CD4-positive, CD25-positive, alpha-beta regulatory T cell (primary cell): ENCODE measurements around the gene RANBP9. TPM values are rescaled to one million over a fixed set of nuclear protein-coding genes. Genes with fewer than 3 reads are reported as not detected.

Source experiments
- ATAC-seq, 2 donors: fragments of 150-1000 bp; cut with Tn5 transposase; one replicate each; pipeline ENCODE4 v1.10.0; 2021; ENCODE audit warnings: low read depth in 2 of 2, moderate number of reproducible peaks in 2 of 2, moderate library complexity in 1 of 2
- DNase-seq, 3 donors: peaks; one replicate each; pipeline versions ENCODE4 v3.0.0 to v3.0.0-alpha.2; 2012 to 2022; ENCODE audit warnings: mixed read lengths in 1 of 3
- H3K27ac ChIP-seq: one replicate; pipeline ENCODE4 v1.7.0; 2013; ENCODE audit warnings: mild to moderate bottlenecking, low read length; ENCODE audit not compliant: insufficient read depth, poor library complexity, severe bottlenecking
- H3K27me3 ChIP-seq: one replicate; pipeline ENCODE4 v1.7.0; 2013; ENCODE audit warnings: low read length; ENCODE audit not compliant: control insufficient read depth, insufficient read depth
- H3K36me3 ChIP-seq: one replicate; pipeline ENCODE4 v1.7.0; 2013; ENCODE audit warnings: mild to moderate bottlenecking, low read length, moderate library complexity; ENCODE audit not compliant: control insufficient read depth, insufficient read depth
- H3K4me1 ChIP-seq: 2 replicates; pipeline ENCODE4 v1.7.0; 2013; ENCODE audit warnings: mild to moderate bottlenecking, low read length; ENCODE audit not compliant: insufficient read depth, control insufficient read depth, poor library complexity, severe bottlenecking
- H3K4me3 ChIP-seq: one replicate; pipeline ENCODE4 v1.7.0; 2013; ENCODE audit warnings: low read depth, mild to moderate bottlenecking, low read length, moderate library complexity
- H3K9me3 ChIP-seq, 2 experiments: 1 replicate in 1 of 2; 2 replicates in 1 of 2; pipeline ENCODE4 v1.7.0; 2013; ENCODE audit warnings: low read length in 2 of 2, mild to moderate bottlenecking in 1 of 2, moderate library complexity in 1 of 2; ENCODE audit not compliant: control insufficient read depth in 2 of 2
- H3K27ac Mint-ChIP-seq, 3 donors: one replicate each; pipeline ENCODE4 v1.8.0; 2020 to 2022; ENCODE audit warnings: mild to moderate bottlenecking in 3 of 3, mixed read lengths in 3 of 3, moderate library complexity in 2 of 3
- H3K27me3 Mint-ChIP-seq: one replicate; pipeline ENCODE4 v1.8.0; 2022; ENCODE audit warnings: mild to moderate bottlenecking, mixed read lengths
- H3K36me3 Mint-ChIP-seq: one replicate; pipeline ENCODE4 v1.8.0; 2020; ENCODE audit warnings: mixed read lengths
- H3K4me1 Mint-ChIP-seq, 4 donors: one replicate each; pipeline ENCODE4 v1.8.0; 2020 to 2022; ENCODE audit warnings: mixed read lengths in 4 of 4, mild to moderate bottlenecking in 1 of 4
- H3K4me3 Mint-ChIP-seq, 4 donors: one replicate each; pipeline ENCODE4 v1.8.0; 2020 to 2022; ENCODE audit warnings: mild to moderate bottlenecking in 4 of 4, mixed read lengths in 4 of 4, moderate library complexity in 3 of 4
- H3K9me3 Mint-ChIP-seq, 7 donors: one replicate each; pipeline ENCODE4 v1.8.0; 2020 to 2022; ENCODE audit warnings: mixed read lengths in 7 of 7, mild to moderate bottlenecking in 3 of 7, moderate library complexity in 2 of 7
- polyA plus RNA-seq, 4 donors: library from polyadenylated mRNA; unstranded; fragments of 300-500 nt; fragmentation: Illumina TruSeq; gene quantifications; one replicate each; pipeline ENCODE4 v1.2.3, GENCODE V29; 2021
- total RNA-seq: library from RNA; stranded (reverse); gene quantifications from one replicate; pipeline ENCODE4 v1.2.3, GENCODE V29; 2022

Gene RANBP9
- total and polyA plus RNA-seq, 5 donors from 2014 or later, result 5.6 to 85.5 (median 11.0) TPM

DNA sequence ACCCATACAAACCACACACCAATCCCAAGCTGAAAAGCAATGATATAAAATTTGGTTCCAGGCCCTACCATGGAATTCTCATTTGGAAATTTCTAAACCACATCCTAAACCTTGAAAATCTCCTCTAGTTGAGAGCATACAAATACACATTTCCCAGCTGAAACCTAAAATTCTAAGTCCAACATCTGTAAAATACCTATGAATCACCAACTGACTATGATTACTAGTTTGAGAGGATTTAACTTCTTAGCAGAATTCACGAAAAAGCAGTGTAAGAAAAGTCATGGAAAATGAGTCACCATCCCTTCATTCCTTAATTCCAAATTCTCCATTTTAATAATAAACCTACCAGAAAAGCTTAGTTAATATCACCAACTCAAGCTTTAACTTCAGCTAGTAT lies 15.4 kb downstream of the RANBP9 start:
- Histone ChIP-seq H3K27ac (peak overlapping the region; percentile 85), H3K9me3 (no peaks in the 10 kb centered on the region), H3K4me3 (peak overlapping the region; percentile 68), H3K36me3 (peaks cover 11% of the 10 kb centered on the region), H3K4me1 (peaks cover 77% of the 10 kb centered on the region), H3K27me3 (no peaks in the 10 kb centered on the region)
- DNase-seq (no peak), ATAC-seq (no peak)
- H3K4me1 Mint-ChIP-seq, result peaks cover 49 to 93% (median 71%) of the 10 kb centered on the region in 4 donors
- peaks cover 10% of the 10 kb centered on the region for H3K36me3 Mint-ChIP-seq
- peaks cover 6% of the 10 kb centered on the region for H3K27me3 Mint-ChIP-seq
- H3K4me3 Mint-ChIP-seq, result peak overlapping the region in 3 of 4 donors; percentile 12 to 92 (median 74)
- peaks cover 0 to 1% (median 0%) of the 10 kb centered on the region in 7 donors for H3K9me3 Mint-ChIP-seq
- peak overlapping the region; percentile 90 to 93 (median 92) for H3K27ac Mint-ChIP-seq

- Histone ChIP-seq H3K27me3 (no peaks in the 10 kb centered on the region), H3K27ac (peak overlapping the region; percentile 85), H3K4me1 (peaks cover 74% of the 10 kb centered on the region), H3K4me3 (peak overlapping the region; percentile 68), H3K36me3 (peaks cover 12% of the 10 kb centered on the region), H3K9me3 (no peaks in the 10 kb centered on the region)
- Mint-ChIP-seq H3K27me3 (peaks cover 6% of the 10 kb centered on the region), H3K4me3 (peak overlapping the region; percentile 68 to 84 (median 76)), H3K4me1 (peaks cover 43 to 91% (median 66%) of the 10 kb centered on the region in 4 donors), H3K36me3 (peaks cover 14% of the 10 kb centered on the region), H3K9me3 (peaks cover 0 to 1% (median 0%) of the 10 kb centered on the region in 7 donors), H3K27ac (peak overlapping the region; percentile 86 to 93 (median 90))
- peak in 1 of 2 donors; percentile 49 for ATAC-seq
- DNase-seq, result peak in 2 of 3 donors; percentile 49 to 54
These were observed 16.4 kb downstream of the RANBP9 start for GRCh38 chr6:13695252-13695651.

DNA sequence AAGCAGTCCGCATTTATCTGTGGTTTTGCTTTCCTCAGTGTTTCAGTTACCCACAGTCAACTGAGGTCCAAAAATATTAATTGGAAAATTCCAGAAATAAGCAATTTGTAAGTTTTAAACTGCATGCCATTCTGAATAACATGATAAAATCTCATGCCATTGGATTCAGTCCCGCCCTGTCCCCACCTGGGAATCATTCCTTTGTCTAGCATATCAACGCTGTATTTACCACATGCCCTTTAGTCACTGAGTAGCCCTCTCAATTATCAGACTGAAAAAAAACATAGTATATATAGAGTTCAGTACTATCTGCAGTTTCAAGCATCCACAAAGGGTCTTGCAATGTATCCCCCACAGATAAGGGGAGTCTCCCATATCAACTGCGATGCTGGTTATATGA lies 17.1 kb downstream of the RANBP9 start:
- H3K4me1 Mint-ChIP-seq, result peaks cover 47 to 91% (median 68%) of the 10 kb centered on the region in 4 donors
- H3K27me3 ChIP-seq, result no peaks in the 10 kb centered on the region
- H3K4me3 Mint-ChIP-seq, result peak overlapping the region in 3 of 4 donors; percentile 74 to 84 (median 79)
- H3K9me3 Mint-ChIP-seq, result peaks cover 0 to 3% (median 0%) of the 10 kb centered on the region in 7 donors
- H3K9me3 ChIP-seq, result no peaks in the 10 kb centered on the region
- H3K27ac Mint-ChIP-seq, result peak overlapping the region; percentile 84 to 93 (median 86)
- peak overlapping the region; percentile 68 for H3K4me3 ChIP-seq
- no peak for DNase-seq
- peaks cover 76% of the 10 kb centered on the region for H3K4me1 ChIP-seq
- no peak for ATAC-seq
- peaks cover 6% of the 10 kb centered on the region for H3K27me3 Mint-ChIP-seq
- peak overlapping the region; percentile 85 for H3K27ac ChIP-seq
- H3K36me3 Mint-ChIP-seq, result peaks cover 17% of the 10 kb centered on the region
- H3K36me3 ChIP-seq, result peaks cover 12% of the 10 kb centered on the region

DNA sequence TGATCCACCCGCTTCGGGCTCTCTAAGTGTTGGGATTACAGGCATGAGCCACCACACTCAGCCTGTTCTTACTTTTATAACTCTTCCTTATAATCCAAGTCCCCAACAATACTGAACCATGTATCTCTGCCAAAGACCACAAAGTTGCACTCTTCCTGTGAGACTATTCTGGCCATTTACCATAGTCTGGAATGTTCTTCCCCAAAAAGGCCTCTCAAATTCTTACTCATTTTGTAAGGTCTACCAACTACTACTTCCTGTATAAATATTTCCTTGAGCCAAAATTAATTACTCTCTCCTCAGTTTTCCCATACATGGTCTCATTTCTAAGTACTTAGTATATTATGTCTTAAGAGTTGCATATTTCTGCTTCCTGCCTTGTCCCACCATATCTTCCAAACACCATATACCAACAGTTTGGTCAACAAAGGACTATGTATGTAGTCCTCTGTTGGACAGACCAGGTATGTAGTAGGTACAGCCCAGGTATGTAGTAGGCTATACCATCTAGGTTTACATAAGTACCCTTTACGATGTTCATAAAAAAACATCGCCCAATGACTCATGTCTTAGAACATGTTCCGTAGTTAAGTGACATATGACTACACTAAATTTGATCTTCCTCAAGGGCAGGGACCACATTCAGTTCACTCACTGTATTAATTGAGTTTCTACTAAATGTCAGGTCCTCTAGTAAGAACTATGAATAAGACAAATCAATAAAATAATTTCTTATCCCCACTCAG lies 22.0 kb downstream of the RANBP9 start:
- no peaks in the 10 kb centered on the region for H3K27me3 ChIP-seq
- ATAC-seq (peak; percentile 43 to 44), DNase-seq (peak in 1 of 3 donors; percentile 59)
- H3K4me3 Mint-ChIP-seq, result peak overlapping the region; percentile 16 to 74 (median 50)
- H3K4me3 ChIP-seq, result peak overlapping the region; percentile 68
- H3K9me3 ChIP-seq, result no peaks in the 10 kb centered on the region
- peaks cover 49 to 89% (median 62%) of the 10 kb centered on the region in 4 donors for H3K4me1 Mint-ChIP-seq
- H3K36me3 Mint-ChIP-seq, result peaks cover 17% of the 10 kb centered on the region
- peaks cover 12% of the 10 kb centered on the region for H3K36me3 ChIP-seq
- H3K4me1 ChIP-seq, result peaks cover 81% of the 10 kb centered on the region
- H3K9me3 Mint-ChIP-seq, result peaks cover 0 to 5% (median 0%) of the 10 kb centered on the region in 7 donors
- H3K27me3 Mint-ChIP-seq, result no peaks in the 10 kb centered on the region
- H3K27ac Mint-ChIP-seq, result peak overlapping the region; percentile 94 to 98 (median 96)
- H3K27ac ChIP-seq, result peak overlapping the region; percentile 86

DNA sequence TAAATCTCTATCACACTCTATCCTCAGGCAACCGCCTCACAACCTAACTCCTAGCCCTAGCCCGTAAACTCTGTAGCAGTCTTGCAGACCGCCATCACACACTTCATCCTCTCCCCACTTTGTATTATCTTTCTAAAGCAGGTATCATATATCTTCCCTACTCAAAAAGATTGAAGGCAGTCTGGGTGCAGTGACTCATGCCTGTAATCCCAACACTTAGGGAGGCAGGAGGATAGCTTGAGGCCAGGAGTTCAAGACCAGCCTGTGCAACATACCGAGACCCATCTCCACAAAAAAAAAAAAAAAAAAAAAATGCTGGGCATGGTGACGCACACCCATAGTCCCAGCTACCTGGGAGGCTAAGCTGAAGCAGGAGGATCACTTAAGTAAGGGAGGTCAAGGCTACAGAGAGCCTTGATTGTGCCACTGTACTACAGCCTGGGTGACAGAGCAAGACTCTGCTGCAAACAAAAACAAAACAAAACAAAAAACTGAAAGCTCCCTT lies 22.9 kb downstream of the RANBP9 start:
- Histone ChIP-seq H3K4me3 (peak overlapping the region; percentile 69), H3K36me3 (peaks cover 13% of the 10 kb centered on the region), H3K9me3 (no peaks in the 10 kb centered on the region), H3K27me3 (no peaks in the 10 kb centered on the region), H3K27ac (peak overlapping the region; percentile 86), H3K4me1 (peaks cover 81% of the 10 kb centered on the region)
- peaks cover 17% of the 10 kb centered on the region for H3K36me3 Mint-ChIP-seq
- peaks cover 0 to 5% (median 0%) of the 10 kb centered on the region in 7 donors for H3K9me3 Mint-ChIP-seq
- H3K4me1 Mint-ChIP-seq, result peaks cover 49 to 89% (median 63%) of the 10 kb centered on the region in 4 donors
- DNase-seq (no peak), ATAC-seq (no peak)
- peak overlapping the region; percentile 74 to 87 (median 82) for H3K4me3 Mint-ChIP-seq
- peak overlapping the region; percentile 94 to 98 (median 96) for H3K27ac Mint-ChIP-seq
- no peaks in the 10 kb centered on the region for H3K27me3 Mint-ChIP-seq

- H3K4me1 ChIP-seq, result peaks cover 78% of the 10 kb centered on the region
These were observed 23.7 kb downstream of the RANBP9 start for GRCh38 chr6:13687917-13688351.

GRCh38 chr6:13684855-13685254 lies 26.8 kb downstream of the RANBP9 start:
- Histone ChIP-seq H3K9me3 (no peaks in the 10 kb centered on the region), H3K36me3 (peaks cover 4% of the 10 kb centered on the region), H3K4me1 (peaks cover 91% of the 10 kb centered on the region), H3K4me3 (peak overlapping the region; percentile 21), H3K27me3 (no peaks in the 10 kb centered on the region), H3K27ac (peak overlapping the region; percentile 86)
- Mint-ChIP-seq H3K4me3 (peak overlapping the region in 1 of 4 donors; percentile 21), H3K27ac (peak overlapping the region; percentile 40 to 76 (median 47)), H3K36me3 (peaks cover 11% of the 10 kb centered on the region), H3K27me3 (no peaks in the 10 kb centered on the region), H3K4me1 (peaks cover 54 to 87% (median 69%) of the 10 kb centered on the region in 4 donors), H3K9me3 (peaks cover 0 to 7% (median 2%) of the 10 kb centered on the region in 7 donors)
- DNase-seq (no peak), ATAC-seq (no peak)

More at GRCh38 chr6:13687917-13688351, 23.7 kb downstream of the RANBP9 start:
- peaks cover 14% of the 10 kb centered on the region for H3K36me3 Mint-ChIP-seq
- peaks cover 9% of the 10 kb centered on the region for H3K36me3 ChIP-seq
- no peaks in the 10 kb centered on the region for H3K9me3 ChIP-seq
- no peaks in the 10 kb centered on the region for H3K27me3 Mint-ChIP-seq
- peaks cover 0 to 5% (median 0%) of the 10 kb centered on the region in 7 donors for H3K9me3 Mint-ChIP-seq
- peak overlapping the region; percentile 69 for H3K4me3 ChIP-seq
- H3K27me3 ChIP-seq, result no peaks in the 10 kb centered on the region
- peak overlapping the region; percentile 86 for H3K27ac ChIP-seq
- ATAC-seq (peak; percentile 79 to 86), DNase-seq (peak in 2 of 3 donors; percentile 75 to 80)
- H3K27ac Mint-ChIP-seq, result peak overlapping the region; percentile 94 to 98 (median 96)
- H3K4me1 Mint-ChIP-seq, result peaks cover 45 to 85% (median 60%) of the 10 kb centered on the region in 4 donors
- H3K4me3 Mint-ChIP-seq, result peak overlapping the region; percentile 74 to 87 (median 82)
